ENCODE data around the gene PSMA3. TPM values are rescaled to one million over a fixed set of nuclear protein-coding genes. Genes with fewer than 3 reads are reported as not detected.
"Not testable (repeated sequence)": the region's sequence is repeated elsewhere in the genome, so short reads cannot be mapped to it uniquely, and the experiment has no call there.

The PSMA3 gene
- 100 to 1,000 TPM; 140 to 162 (median 147) TPM for polyA plus RNA-seq (ENCODE audit: insufficient read length in 3 of 3)

DNA sequence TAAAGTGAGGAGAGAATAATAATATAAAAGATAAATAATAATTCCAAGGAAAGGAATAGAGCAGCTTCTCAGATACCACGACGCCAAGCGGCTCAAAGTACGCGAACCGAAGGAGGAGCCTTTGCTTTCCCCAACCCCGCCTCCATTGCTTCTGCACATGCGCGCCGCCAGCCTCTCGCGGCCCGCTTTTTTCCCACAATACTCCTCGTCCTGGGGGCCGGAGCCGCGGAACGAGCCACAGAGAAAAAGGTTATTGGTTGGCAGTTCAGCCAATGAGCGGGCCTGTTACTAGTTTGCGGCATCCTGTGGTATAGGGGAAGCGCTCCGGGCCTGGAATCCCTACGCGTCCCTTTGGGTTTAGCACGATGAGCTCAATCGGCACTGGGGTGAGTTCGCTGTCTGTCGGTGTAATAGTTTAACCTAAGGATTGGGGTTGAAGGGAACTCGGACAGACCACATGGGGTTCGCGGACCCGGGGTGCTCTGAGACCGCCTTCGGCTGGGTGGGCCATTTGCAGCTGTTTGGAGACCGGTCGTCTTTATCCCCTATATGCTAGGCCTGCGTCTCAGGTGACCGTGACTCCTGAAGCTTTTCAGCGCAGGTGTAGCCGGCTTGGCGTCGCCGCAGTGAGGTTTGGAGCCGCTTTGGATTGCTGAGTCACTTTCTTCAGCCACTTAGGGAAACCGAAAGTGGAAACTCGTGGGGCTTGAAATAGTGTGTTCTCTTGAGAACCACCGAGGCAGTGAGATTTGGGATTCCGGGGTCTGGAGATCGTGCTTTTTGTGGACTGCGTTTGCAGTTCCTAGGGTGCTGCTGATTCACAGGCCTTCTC lies at the start of gene PSMA3:
Gene PSMA3 (plus strand): TSS at position 288 of the 832 bp plus-strand sequence. CDS start 78 bp downstream, at position 366.
- peak; percentile 87 to 96 (median 94) for DNase-seq (ENCODE audit: low read depth in 3 of 3, low spot score in 2 of 3)

DNA sequence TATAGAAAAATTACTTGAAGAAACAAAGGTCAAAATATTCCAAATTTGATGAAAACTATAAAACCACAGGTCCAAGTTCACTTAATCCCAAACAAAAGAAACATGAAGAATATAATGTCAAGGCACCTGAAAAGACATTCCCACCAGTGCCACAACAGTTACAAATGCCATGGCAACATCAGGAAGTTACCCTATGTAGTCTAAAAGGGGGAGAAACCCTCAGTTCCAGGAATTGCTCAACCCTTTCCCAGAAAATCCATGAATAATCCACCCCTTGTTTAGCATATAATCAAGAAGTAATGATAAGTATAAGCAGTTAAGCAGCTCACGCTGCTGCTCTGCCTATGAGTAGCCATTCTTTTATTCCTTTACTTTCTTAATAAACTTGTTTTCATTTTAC lies 48.4 kb upstream of the PSMA3 start:
- no peak for DNase-seq (ENCODE audit: low read depth in 3 of 3, low spot score in 2 of 3)

DNA sequence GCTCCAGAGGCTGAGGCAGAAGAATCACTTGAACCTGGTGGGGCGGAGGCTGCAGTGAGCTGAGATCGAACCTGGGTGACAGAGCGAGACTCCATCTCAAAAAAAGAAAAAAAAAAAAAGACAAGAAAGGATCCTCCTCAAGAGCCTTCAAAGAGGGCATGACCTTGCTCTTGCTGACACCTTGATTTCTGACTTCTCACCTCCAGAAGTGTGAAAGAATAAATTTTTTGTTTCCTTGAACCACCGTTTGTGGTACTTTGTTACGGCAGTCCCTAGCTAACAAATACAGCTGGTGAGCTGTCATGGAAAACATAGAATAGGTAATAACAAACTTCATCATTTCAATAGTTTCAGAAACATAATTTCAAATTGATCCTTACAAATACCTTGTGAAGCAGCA lies 46.6 kb upstream of the PSMA3 start:
- DNase-seq (ENCODE audit: low read depth in 3 of 3, low spot score in 2 of 3): no peak

DNA sequence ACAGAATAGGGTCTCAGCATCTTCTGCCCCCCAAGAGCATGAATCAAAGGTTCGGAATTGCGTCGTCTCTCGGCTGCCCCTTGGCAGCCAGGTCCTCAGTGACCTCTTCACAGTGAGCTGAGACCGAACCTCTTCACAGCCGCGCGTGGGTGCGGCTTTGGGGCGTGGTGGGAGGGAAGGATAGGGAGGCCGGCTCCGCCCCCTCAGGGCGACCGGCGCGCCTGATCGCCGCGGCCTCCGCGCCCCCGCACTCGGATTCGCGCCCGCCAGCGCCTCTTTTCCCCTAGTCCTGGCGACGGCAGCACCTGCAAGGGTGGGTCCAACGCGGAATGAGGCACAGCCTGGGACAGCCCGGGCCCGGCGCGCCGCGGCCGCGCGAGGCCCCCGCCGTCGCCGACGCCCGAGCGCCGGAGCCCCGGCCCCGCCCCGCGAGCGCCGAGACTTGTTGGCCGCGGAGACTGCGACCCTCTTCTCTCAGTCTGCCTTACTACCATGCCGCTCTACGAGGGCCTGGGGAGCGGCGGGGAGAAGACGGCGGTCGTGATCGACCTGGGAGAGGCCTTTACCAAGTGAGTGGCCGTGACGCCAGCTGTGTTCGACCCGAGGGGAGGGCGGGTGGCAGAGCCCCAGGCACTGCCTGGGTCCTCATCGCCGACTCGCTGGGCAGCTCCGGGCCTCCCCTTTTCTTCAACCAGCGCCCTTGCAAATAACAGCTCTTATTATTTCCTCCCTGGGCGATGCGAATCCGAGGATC lies 44.7 kb upstream of the PSMA3 start, which contains the start of gene ACTR10:
Gene ACTR10 (plus strand): TSS at position 424 of the 754 bp plus-strand sequence. CDS start 69 bp downstream, at position 493.
- DNase-seq (ENCODE audit: low read depth in 3 of 3, low spot score in 2 of 3): peak; percentile 67 to 74 (median 73)

DNA sequence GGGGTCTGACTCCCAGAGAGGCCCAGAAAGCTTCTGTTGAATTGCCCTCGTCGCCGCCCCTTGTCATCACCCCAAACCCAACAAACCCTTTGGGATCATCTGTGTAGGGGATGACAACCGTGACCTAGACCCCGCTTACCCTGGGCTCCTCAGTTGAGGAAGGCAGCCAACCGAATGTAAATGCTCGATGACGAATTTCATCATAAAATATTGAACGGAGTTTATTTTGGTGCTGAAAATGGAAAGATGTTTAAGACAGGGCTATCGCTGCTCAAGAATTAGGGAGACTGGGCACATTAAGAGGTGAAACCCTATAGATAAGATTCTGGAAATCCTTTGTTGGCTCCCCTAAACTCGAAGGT lies 44.2 kb upstream of the PSMA3 start:
- peak in 1 of 3 donors; percentile 3 for DNase-seq (ENCODE audit: low read depth in 3 of 3, low spot score in 2 of 3)

DNA sequence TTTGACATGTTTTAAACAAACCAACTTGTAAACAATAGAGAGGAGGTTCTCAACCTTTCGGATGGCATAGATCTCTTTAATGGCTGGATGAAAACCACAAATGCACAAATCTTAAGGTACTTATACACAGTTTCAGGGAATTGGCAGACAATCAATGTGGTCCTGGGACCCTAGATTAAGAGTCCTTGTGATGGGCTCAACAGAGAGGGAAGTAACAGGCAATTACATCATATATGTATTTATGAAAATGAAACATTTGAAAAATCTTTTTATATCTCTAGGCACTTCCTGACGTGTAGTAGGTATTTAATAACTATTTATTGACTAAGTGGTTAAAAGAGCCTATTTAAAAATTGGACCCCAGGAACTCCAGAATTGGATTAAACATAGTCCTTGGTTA lies 43.8 kb upstream of the PSMA3 start:
- no peak for DNase-seq (ENCODE audit: low read depth in 3 of 3, low spot score in 2 of 3)

DNA sequence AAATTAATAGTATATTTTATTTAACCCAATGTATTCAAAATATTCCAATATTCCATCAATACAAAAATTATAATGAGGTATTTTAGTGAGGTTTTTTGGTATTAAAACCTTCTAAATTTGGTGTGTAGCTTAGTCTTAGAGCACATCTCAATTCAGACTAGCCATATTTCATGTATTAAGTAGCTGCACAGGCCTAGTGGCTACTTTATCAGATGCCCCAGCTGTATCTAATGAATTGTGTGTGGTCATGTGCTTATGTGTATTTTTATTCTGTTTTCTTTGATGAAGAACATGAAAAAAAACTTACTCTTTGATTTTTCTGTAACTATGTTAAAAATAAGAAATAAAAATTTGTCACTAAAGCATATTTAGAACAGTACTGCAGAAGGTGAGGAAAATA lies 31.5 kb upstream of the PSMA3 start:
- DNase-seq (ENCODE audit: low read depth in 3 of 3, low spot score in 2 of 3): no peak

DNA sequence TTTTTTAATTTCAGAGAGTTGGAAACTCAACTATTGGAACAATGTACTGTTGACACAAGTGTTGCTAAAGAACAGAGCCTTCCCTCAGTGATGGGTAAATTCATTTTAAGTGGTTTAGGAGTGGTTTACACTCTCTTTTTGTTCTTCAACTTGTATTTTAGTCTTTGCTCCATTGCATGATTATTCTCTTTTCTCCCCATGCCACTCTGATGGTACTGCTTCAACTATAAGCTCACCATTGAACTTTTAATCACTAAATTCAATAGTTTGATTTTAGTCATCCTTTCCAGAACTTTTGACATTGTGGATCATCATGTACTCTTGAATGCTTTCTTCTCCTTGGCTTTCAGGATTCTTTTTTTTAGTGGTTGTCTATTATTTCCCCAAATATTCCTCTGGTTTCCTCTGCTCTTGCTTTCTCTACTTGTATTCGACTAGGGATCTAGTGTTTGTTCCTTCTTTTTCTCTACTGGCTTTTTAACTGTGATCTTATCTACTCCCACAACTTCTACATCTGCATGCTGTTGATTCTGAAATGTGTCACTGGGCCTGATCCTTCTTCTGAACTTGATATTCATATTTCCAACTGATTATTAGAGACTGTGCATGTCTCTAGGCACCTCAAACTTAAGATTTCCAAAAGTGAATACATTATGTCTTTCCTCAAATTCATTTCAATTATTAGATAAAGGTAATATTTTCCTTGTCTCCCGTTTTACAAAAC lies 29.3 kb upstream of the PSMA3 start:
- no peak for DNase-seq (ENCODE audit: low read depth in 3 of 3, low spot score in 2 of 3)

DNA sequence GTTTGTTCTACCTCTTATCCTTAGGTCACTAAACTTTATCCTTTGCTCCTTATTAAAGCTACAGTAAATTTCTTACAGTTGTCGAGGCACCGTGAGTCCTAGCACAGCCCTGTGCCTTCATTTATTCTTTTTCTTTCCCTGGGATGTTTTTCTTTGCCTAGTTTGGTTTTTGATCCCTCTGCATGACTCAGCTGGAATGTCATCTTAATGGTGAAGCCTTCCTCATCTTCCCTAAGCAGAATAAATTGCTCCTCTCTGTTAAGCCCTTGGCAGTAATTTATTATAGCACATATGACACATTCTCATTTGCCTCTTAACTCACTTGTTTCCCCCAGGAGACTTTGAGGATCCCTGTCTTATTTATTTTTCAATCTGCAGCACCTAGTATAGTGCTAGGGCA lies 28.1 kb upstream of the PSMA3 start:
- no peak for DNase-seq (ENCODE audit: low read depth in 3 of 3, low spot score in 2 of 3)

DNA sequence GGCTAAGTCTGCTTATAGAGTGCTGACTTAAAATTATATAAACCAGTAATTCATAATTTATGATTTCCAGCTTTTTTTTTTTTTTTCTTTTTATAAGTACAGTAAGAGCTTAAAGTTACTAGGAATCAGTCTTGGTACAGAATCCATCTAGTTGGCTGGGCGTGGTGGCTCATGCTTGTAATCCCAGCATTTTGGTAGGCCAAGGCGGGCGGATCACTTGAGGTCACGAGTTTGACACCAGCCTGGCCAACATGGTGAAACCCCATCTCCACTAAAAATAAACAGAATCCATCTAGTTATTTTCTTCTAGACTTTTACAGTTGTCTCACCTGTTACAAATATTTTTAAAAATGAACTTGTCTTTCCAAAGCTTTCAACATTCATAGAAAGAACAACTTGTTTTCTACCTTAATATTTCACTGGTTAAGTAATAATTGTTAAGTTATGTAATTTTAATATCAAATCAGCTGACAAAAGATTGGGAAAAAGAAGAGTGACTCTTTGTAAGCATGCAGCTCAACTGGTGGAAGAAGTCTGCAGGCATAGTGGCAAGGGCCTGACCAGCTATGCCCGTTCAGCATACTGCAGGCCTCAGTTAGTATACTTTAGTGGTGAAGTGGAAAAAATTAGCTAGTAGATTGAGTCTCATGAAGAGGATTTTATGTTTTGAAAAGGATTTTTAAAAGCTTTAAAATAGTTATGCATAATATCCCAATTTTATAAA lies 17.4 kb upstream of the PSMA3 start:
- no peak for DNase-seq (ENCODE audit: low read depth in 3 of 3, low spot score in 2 of 3)

DNA sequence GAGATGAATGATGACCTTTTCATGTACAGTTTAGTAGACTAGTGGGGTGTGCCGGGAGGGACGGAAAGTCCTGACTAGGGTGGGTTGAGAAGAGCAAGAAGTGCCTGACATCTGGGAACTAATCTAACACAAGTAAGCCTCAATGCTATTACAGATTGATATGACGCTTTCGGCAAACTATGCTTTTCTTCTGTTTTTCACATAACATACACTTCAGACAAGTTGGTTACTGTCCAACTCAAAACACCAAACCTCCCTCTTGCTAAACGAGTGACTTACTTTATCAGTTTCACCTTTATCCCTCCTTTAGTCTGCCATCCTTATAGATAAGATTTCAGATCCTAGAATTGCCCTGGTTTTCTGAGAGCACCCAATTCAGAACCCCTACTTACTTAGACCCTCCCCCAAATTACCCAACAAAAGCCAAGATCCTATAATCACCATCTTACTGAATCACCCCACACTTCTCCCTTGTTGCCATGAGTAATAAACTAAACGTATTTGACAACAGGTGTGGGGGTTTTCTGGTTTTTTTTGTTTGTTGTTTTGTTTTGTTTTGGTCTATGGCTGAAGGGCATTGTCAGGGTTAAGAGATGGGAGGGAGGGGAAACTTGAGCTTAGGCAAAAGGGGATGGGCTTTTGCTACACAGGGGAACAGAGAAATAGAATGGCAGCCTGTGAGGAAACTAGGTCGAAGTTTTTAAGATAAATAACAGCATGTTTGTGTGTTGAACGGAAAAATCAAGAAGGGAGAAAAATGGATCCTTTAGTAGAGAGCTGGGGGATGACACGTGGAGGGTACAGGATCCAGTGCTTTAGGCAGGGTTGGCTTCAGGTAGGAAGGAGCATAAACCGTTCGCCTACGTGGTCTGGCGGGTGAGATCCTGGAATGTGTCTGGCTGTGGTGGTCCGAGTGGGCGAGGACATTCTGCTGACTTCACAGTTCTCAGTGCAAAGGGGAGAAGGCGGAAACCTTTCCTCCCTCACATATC lies 6.1 kb upstream of the PSMA3 start:
- peak; percentile 29 to 45 (median 32) for DNase-seq (ENCODE audit: low read depth in 3 of 3, low spot score in 2 of 3)

DNA sequence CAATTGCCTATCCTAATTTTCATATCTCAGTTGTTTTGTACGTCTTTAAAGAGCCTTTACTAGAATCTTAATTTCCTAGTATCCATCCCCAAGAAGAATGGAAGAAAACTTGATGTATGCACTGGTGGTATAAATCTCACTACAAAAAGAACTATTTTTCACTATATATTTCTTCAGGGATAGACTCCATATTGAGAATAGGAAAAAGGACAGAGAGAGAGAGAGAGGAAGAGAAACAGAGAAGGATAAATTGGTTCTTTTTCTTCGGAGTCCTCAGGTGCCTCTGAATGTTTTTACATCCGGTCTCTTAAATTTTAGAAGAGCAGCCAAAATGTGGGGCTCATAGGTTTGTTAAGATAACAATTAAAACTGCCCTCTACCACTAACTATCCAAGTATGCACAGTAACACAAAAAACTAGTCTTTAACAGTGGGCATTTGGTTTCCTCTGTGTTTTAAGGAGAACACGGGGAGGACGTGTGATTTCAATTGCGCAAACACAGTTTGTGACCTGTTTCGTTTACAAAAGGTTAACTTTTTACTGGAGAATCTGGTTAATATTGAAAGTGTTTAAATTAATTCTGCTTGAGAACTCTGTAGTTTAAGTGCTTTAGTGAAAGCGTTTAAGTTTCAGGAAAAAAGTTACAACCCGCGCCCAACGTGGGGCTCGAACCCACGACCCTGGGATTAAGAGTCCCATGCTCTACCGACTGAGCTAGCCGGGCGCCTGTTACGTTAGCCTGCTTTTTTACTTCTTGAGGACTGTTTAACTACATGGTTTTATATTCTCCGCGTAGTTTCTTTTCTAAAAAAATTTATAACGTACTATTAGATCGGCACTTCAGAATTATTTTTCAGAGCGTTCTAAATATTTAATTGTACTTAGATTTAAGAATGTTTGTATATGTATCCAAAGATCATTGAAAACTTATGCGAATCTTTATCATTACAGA lies 5.1 kb upstream of the PSMA3 start:
- DNase-seq (ENCODE audit: low read depth in 3 of 3, low spot score in 2 of 3): peak; percentile 60 to 83 (median 72)

DNA sequence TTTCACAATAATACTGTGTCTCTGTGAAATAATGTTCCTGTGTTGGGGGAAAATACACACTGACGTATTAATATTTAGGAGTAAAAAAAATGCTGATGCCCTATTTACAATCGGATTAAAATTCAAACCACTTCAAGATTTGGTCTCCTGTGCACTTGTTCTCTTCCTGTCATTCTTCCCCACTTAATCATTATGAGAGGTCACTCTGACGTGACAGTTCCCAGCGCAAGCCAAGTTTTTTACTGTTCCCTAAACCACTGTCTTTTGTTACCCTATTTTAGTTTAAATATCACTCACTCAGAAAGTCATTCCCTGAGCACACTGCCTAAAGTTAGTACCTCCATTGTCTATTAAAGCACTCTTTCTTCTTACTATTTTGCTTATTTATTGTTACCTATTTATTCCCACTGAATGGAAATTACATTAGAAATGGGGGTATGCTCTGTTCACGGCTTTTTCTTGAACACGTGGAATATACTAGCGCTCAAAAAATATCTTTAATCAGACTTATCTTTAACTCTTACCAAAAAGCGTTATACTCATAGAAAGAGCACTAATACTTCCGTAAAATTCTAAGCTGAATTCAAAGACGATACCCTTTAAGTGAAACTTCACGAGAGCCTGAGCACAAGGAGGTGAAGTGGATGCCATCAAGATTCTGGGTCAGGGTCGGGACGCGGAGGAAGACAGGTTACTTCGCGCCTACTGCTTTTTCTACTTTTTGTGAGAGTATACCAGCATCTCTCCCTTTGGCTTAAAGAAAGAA lies 670 bp upstream of the PSMA3 start:
- peak in 1 of 3 donors; percentile 29 for DNase-seq (ENCODE audit: low read depth in 3 of 3, low spot score in 2 of 3)

DNA sequence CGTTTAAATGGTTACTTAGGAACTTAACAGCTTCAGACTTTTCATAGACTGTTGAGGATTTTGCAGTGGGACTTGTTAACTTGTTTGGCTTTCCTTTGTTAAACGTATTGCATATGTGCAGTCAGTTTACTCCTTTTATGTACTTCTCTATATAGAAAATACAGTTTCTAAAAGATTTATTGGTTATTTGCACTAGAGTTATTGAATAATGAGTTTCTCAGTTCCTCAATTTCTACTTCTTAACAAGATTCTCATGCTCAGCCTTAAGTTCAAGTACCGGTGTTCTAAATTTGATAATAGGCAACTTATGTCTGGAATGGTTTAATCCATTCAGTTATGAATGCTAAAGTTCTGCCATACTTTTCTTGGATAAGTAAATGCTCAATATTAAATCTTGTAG lies 919 bp downstream of the PSMA3 start:
- DNase-seq (ENCODE audit: low read depth in 3 of 3, low spot score in 2 of 3): no peak

DNA sequence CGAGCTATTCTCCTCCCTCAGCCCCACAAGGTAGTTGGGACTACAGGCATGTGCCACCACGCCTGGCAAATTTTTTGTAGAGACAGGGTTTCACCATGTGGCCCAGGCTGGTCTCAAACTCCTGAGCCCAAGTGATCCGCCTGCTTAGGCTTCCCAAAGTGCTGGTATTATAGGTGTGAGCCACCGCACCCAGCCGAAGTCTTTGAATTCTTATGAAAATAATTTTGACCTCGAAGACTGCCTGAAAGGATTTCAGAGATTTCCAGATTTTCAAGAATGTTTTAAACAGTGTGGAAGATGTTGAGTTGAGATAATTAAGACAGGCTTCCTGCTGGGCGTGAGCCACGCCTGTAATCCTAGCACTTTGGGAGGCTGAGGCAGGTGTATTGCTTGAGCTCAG lies 5.0 kb downstream of the PSMA3 start:
- no peak for DNase-seq (ENCODE audit: low read depth in 3 of 3, low spot score in 2 of 3)

DNA sequence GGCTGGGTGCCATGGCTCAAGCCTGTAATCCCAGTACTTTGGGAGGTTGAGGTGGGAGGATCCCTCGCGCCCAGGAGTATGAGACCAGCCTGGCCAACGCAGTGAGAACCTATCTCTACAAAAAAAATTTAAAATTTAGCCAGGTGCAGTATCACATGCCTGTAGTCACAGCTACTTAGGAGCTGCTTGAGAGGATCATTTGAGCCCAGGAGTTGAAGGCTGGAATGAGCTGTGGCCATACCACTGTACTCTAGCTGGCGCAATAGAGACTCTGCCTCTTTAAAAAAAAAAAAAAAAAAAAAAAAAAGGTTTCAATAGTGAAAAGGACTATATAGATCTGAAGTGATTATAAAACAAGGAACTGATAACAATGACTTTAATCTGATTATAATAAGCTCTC lies 13.5 kb downstream of the PSMA3 start:
- DNase-seq (ENCODE audit: low read depth in 3 of 3, low spot score in 2 of 3): no peak

DNA sequence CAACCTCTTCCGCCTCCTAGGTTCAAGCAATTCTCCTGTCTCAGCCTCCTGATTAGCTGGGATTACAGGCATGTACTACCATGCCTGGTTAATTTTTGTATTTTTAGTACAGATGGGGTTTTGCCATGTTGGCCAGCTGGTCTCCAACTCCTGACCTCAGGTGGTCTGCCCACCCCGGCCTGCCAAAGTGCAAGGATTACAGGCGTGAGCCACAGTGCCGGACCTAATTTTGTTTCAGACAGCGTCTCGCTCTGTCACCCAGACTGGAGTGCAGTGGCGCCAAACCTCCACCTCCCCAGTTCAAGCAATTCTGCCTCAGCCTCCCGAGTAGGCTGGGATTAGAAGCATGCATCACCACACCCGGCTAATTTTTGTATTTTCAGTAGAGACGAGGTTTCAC lies 17.4 kb downstream of the PSMA3 start:
- not testable (repeated sequence) for DNase-seq (ENCODE audit: low read depth in 3 of 3, low spot score in 2 of 3)

All from right renal cortex interstitium (tissue), 3 donors.